OCI-LY7 (cell line): ENCODE results near the gene MN1. TPM values are rescaled to one million over a fixed set of nuclear protein-coding genes. Genes with fewer than 3 reads are reported as not detected.

Experiments used
- BruUV-seq: library from RNA; stranded (reverse); fragments of 400-500 nt; replicated peaks from 2 replicates; lab custom pipeline; 2021; lab: Mats Ljungman, UMichigan
- CTCF ChIA-PET: fragments of 300-600 bp; sonication (Branson Sonifier 250); formaldehyde crosslinking; loops from one replicate; lab custom pipeline; 2022; ENCODE audit warnings: antibody characterized with exemption; ENCODE audit not compliant: unreplicated experiment; lab: Charles Lee
- POLR2A ChIA-PET: fragments of 300-600 bp; sonication (Branson Sonifier 250); formaldehyde crosslinking; loops from one replicate; lab custom pipeline; 2022; ENCODE audit warnings: antibody characterized with exemption; lab: Charles Lee
- DNase-seq: peaks from one replicate; pipeline ENCODE4 v3.0.0-alpha.2; 2015; ENCODE audit warnings: low spot score
- H2AFZ ChIP-seq: fragments of 200-600 bp; sonication (generic), shearing (Covaris generic); 2 replicates; pipeline ENCODE4 v1.6.1; 2014; ENCODE audit warnings: mild to moderate bottlenecking, antibody characterized with exemption, low read length, moderate library complexity
- H3K27ac ChIP-seq: fragments of 200-600 bp; sonication (generic); 2 replicates; pipeline ENCODE4 v1.5.1; 2014; ENCODE audit warnings: mixed run types, low read depth, mild to moderate bottlenecking, moderate library complexity, low read length, inconsistent platforms; ENCODE audit not compliant: poor library complexity, severe bottlenecking
- H3K36me3 ChIP-seq: fragments of 200-600 bp; sonication (generic); 2 replicates; pipeline ENCODE4 v1.6.1; 2014; ENCODE audit warnings: mild to moderate bottlenecking, antibody characterized with exemption, low read length, moderate library complexity, mixed read lengths; ENCODE audit not compliant: insufficient read depth
- H3K4me1 ChIP-seq: fragments of 200-600 bp; sonication (generic); 2 replicates; pipeline ENCODE4 v1.5.1; 2014; ENCODE audit warnings: mild to moderate bottlenecking, low read length; ENCODE audit not compliant: insufficient read depth, poor library complexity, severe bottlenecking
- H3K4me2 ChIP-seq: fragments of 200-600 bp; sonication (generic); 2 replicates; pipeline ENCODE4 v1.6.1; 2014; ENCODE audit warnings: mild to moderate bottlenecking, low read length
- H3K4me3 ChIP-seq: fragments of 200-600 bp; sonication (generic); 2 replicates; pipeline ENCODE4 v1.5.1; 2014; ENCODE audit warnings: mild to moderate bottlenecking, low read depth, low read length; ENCODE audit not compliant: poor library complexity, severe bottlenecking
- H3K79me2 ChIP-seq: fragments of 200-600 bp; sonication (generic); 2 replicates; pipeline ENCODE4 v1.6.1; 2016; ENCODE audit warnings: low read depth, mild to moderate bottlenecking, low read length, moderate library complexity, mixed read lengths; ENCODE audit not compliant: insufficient read depth
- H3K9me2 ChIP-seq: fragments of 200-600 bp; sonication (generic); 2 replicates; pipeline ENCODE4 v1.6.1; 2016; ENCODE audit warnings: mild to moderate bottlenecking, low read length, mixed read lengths; ENCODE audit not compliant: insufficient read depth
- H3K9me3 ChIP-seq: fragments of 200-600 bp; sonication (generic); 2 replicates; pipeline ENCODE4 v1.6.1; 2014; ENCODE audit warnings: mild to moderate bottlenecking, mixed run types, low read length, mixed read lengths
- H4K20me1 ChIP-seq: fragments of 200-600 bp; sonication (generic); 2 replicates; pipeline ENCODE4 v1.6.1; 2014; ENCODE audit warnings: mild to moderate bottlenecking, antibody characterized with exemption, low read length, moderate library complexity, mixed read lengths; ENCODE audit not compliant: insufficient read depth
- EZH2phosphoT487 ChIP-seq: fragments of 200-600 bp; sonication (generic); IDR thresholded peaks from 2 replicates; pipeline ENCODE4 v1.6.1; 2018; ENCODE audit warnings: low read depth, borderline replicate concordance, mild to moderate bottlenecking, mixed run types, antibody characterized with exemption, low read length, moderate library complexity, mixed read lengths
- intact Hi-C: fragments of 100-400 bp; cut with micrococcal nuclease; formaldehyde crosslinking; loops from one replicate; pipeline ENCODE4 v1.10.0; 2022; ENCODE audit not compliant: unreplicated experiment
- total RNA-seq, 2 experiments: library from RNA; depleted of rRNA in 1 of 2; stranded (reverse); fragments of >200 nt in 1 of 2; shearing (Covaris generic) in 1 of 2; gene quantifications; 2 replicates each; pipeline ENCODE4 v1.2.3, GENCODE V29; 2014 to 2022
- TF ChIP-seq, protein P1 (sequence below): fragments of 200-600 bp; sonication (generic); conservative IDR thresholded peaks from 2 replicates; pipeline ENCODE4 v1.5.1; 2014; ENCODE audit warnings: mild to moderate bottlenecking, antibody characterized with exemption, low read length, moderate library complexity, mixed read lengths

Gene MN1
- total RNA-seq, 2 experiments from 2014 or later = 0.47 TPM; not detected in 1

- Histone ChIP-seq H3K36me3 (no peaks in the 10 kb centered on the region), H3K4me3 (no peak overlapping the region), H3K4me1 (no peaks in the 10 kb centered on the region), H3K4me2 (no peak overlapping the region), H3K9me2 (no peaks in the 10 kb centered on the region), H3K9me3 (no peaks in the 10 kb centered on the region), H4K20me1 (no peaks in the 10 kb centered on the region), H3K79me2 (no peaks in the 10 kb centered on the region), H2AFZ (no peak overlapping the region), H3K27ac (no peak overlapping the region)
- intact Hi-C loops = no loop called here
- TF ChIP-seq, protein P1, sequence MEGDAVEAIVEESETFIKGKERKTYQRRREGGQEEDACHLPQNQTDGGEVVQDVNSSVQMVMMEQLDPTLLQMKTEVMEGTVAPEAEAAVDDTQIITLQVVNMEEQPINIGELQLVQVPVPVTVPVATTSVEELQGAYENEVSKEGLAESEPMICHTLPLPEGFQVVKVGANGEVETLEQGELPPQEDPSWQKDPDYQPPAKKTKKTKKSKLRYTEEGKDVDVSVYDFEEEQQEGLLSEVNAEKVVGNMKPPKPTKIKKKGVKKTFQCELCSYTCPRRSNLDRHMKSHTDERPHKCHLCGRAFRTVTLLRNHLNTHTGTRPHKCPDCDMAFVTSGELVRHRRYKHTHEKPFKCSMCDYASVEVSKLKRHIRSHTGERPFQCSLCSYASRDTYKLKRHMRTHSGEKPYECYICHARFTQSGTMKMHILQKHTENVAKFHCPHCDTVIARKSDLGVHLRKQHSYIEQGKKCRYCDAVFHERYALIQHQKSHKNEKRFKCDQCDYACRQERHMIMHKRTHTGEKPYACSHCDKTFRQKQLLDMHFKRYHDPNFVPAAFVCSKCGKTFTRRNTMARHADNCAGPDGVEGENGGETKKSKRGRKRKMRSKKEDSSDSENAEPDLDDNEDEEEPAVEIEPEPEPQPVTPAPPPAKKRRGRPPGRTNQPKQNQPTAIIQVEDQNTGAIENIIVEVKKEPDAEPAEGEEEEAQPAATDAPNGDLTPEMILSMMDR = no peak
- no peak for TF ChIP-seq EZH2phosphoT487
- ChIA-PET CTCF (no interaction called here), POLR2A (interaction anchor here (0.6 kb wide), 1 partner anchor 42 kb away, joined by 7 read pairs; no protein-coding TSS in a partner anchor)
- BruUV-seq = no TSS peak
- DNase-seq = no peak
Measured at GRCh38 chr22:27718186-27719035, 83.1 kb downstream of the MN1 start.

GRCh38 chr22:27717094-27717493 lies 84.5 kb downstream of the MN1 start:
- POLR2A ChIA-PET = no interaction called here
- DNase-seq = no peak
- H3K4me3 ChIP-seq = no peak overlapping the region
- H3K79me2 ChIP-seq = no peaks in the 10 kb centered on the region
- TF ChIP-seq EZH2phosphoT487 = no peak
- TF ChIP-seq, protein P1 = no peak
- no peak overlapping the region for H3K4me2 ChIP-seq
- H3K9me2 ChIP-seq = no peaks in the 10 kb centered on the region
- H4K20me1 ChIP-seq = no peaks in the 10 kb centered on the region
- BruUV-seq = no TSS peak
- no peaks in the 10 kb centered on the region for H3K36me3 ChIP-seq
- no peak overlapping the region for H3K27ac ChIP-seq
- CTCF ChIA-PET = no interaction called here
- no peak overlapping the region for H2AFZ ChIP-seq
- H3K4me1 ChIP-seq = no peaks in the 10 kb centered on the region
- intact Hi-C loops = no loop called here
- no peaks in the 10 kb centered on the region for H3K9me3 ChIP-seq

- no peak for DNase-seq
- no peaks in the 10 kb centered on the region for H3K9me2 ChIP-seq
- no peaks in the 10 kb centered on the region for H3K79me2 ChIP-seq
- POLR2A ChIA-PET = no interaction called here
- no peaks in the 10 kb centered on the region for H3K36me3 ChIP-seq
- CTCF ChIA-PET = no interaction called here
- H4K20me1 ChIP-seq = no peaks in the 10 kb centered on the region
- H2AFZ ChIP-seq = no peak overlapping the region
- TF ChIP-seq, protein P1 = no peak
- no peak for TF ChIP-seq EZH2phosphoT487
- intact Hi-C loops = no loop called here
- H3K4me1 ChIP-seq = no peaks in the 10 kb centered on the region
- H3K27ac ChIP-seq = no peak overlapping the region
- no peaks in the 10 kb centered on the region for H3K9me3 ChIP-seq
- no peak overlapping the region for H3K4me2 ChIP-seq
- BruUV-seq = no TSS peak
- no peak overlapping the region for H3K4me3 ChIP-seq
Measured at GRCh38 chr22:27716074-27716473, 85.5 kb downstream of the MN1 start.
